Jurkat, Clone E6-1 (cell line): ENCODE measurements around the gene OSTM1. TPM values are rescaled to one million over a fixed set of nuclear protein-coding genes. Genes with fewer than 3 reads are reported as not detected.

Experiments
- DNase-seq: peaks from one replicate; pipeline ENCODE4 v3.0.0-alpha.2; 2011; ENCODE audit warnings: low read depth, low spot score
- H3K4me3 ChIP-seq: 2 replicates; pipeline ENCODE4 v1.5.1; 2011; ENCODE audit warnings: mild to moderate bottlenecking, low read length, control low read depth, moderate library complexity
- polyA plus RNA-seq: library from polyadenylated mRNA; unstranded; fragments of >200 nt; gene quantifications from one replicate; pipeline ENCODE4 v1.2.1, GENCODE V29; 2012; ENCODE audit warnings: missing spikeins; ENCODE audit not compliant: insufficient read length, insufficient read depth

The OSTM1 gene, protein sequence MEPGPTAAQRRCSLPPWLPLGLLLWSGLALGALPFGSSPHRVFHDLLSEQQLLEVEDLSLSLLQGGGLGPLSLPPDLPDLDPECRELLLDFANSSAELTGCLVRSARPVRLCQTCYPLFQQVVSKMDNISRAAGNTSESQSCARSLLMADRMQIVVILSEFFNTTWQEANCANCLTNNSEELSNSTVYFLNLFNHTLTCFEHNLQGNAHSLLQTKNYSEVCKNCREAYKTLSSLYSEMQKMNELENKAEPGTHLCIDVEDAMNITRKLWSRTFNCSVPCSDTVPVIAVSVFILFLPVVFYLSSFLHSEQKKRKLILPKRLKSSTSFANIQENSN
- polyA plus RNA-seq, result 24.9 TPM

DNA sequence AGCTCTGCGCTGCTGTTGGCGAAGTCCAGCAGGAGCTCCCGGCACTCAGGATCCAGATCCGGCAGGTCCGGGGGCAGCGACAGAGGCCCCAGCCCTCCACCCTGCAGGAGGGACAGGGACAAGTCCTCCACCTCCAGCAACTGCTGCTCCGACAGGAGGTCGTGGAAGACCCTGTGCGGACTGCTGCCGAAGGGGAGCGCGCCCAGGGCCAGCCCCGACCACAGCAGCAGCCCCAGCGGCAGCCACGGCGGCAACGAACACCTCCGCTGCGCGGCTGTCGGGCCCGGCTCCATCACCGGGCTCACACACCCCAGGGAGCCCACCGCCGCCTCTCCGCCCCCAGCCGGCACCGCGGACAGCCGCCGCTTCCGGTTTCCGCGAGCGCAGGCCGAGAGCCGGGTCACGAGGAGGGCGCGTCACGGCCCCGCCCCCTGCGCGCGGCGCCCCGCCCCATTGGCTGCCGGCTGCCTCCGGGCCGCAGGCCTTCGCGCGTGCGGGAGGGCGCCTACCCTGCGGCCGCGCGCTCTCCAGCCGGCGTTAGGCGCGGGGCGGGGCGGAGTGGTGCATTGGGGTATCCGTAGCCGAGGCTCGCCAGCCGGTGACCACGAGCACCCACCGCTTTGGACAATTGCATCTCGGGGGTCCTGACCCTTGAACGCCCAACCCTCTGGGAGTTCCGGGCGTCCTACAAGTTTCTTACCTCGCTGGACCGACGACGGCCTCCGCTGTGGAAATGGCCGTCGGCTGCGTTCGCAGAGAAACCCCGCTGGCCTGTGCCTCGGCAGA, at the start of gene OSTM1:
TSS of gene OSTM1 (minus strand) at position 383 of the 786 bp plus-strand sequence. CDS start at position 293, 90 bp downstream.
- peak within 1 kb of the TSS; percentile 64 for H3K4me3 ChIP-seq
- peak; percentile 65 for DNase-seq

- H3K4me3 ChIP-seq, result no peak overlapping the region
- DNase-seq, result no peak
Observed at GRCh38 chr6:108123946-108124345, 49.4 kb upstream of the OSTM1 start.

DNA sequence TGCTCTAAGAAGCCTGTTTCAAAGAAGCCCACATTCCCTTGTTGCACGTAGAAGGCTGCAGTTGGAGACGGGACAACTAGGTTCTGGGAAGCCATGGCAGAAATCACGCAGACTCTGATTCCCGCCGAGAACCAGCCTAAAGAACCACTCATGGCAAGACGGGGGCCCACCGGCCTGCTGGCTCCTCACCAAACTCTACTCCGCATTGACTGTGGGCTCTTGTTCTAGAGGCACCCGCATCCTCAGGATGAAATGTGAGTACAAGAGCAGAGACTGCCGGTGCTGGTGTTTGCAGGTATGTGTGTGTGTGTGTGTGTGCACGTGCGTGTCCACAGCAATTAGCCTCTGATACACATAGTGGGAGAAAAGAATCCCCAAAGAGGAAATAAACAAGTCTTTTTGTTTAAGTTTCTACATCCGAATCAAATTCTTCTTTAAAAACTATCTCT, 49.0 kb upstream of the OSTM1 start:
- no peak for DNase-seq
- H3K4me3 ChIP-seq, result no peak overlapping the region

- no peak for DNase-seq
- no peak overlapping the region for H3K4me3 ChIP-seq
Observed at GRCh38 chr6:108121612-108122011, 47.1 kb upstream of the OSTM1 start.

- no peak for DNase-seq
Observed at GRCh38 chr6:108120311-108120710, 45.8 kb upstream of the OSTM1 start.

GRCh38 chr6:108119769-108120141, 45.2 kb upstream of the OSTM1 start:
- no peak for DNase-seq
- no peak overlapping the region for H3K4me3 ChIP-seq

More at GRCh38 chr6:108120311-108120710, 45.8 kb upstream of the OSTM1 start:
- no peak overlapping the region for H3K4me3 ChIP-seq

GRCh38 chr6:108118810-108119768, 44.5 kb upstream of the OSTM1 start:
- no peak overlapping the region for H3K4me3 ChIP-seq
- no peak for DNase-seq

GRCh38 chr6:108118359-108118724, 43.8 kb upstream of the OSTM1 start:
- DNase-seq, result no peak
- peak overlapping the region; percentile 51 for H3K4me3 ChIP-seq

- H3K4me3 ChIP-seq, result peak overlapping the region; percentile 51
- DNase-seq, result no peak
Observed at GRCh38 chr6:108117427-108118358, 43.2 kb upstream of the OSTM1 start.

DNA sequence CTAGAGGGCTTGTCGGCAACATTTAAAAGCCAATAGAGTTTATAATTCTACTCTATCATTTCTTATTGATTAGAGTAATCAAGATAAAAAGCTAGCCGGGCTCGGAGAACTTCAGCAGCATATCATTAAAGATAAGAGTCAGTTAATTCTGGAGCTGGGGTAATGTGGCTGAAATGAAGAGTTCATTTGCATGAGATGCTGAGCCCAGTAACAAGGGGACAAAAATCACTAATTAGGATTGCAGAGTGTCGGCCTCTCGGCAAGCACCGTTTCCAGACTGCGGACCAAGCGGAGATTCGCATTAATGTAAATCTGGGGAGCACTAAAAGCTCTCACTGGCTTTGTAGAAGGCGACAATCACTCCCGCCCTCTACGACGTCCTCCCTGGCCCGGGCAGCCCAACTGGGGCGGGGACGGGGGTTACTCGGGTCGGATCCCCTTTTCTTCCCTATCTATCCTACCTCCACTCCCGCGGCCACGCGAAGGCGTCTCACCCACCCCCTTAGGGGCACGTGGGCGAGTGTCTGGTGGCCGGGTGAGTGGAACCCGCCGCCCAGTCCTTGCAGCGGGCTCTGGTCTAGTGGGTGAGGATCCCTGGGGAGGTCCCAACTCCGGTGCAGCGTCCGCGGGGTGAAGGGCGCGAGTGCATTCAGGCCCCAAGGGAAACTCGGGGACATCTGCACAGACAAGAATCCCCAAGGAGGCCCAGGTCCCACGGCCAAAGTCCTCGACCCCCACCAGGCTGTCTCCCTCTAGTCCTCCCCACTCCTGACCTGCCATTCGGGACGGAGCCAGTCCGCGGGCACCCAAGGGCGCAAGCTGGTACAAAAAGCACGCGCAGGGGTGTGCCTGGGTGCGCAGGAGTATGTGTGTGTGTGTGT, 42.2 kb upstream of the OSTM1 start:
- no peak overlapping the region for H3K4me3 ChIP-seq

GRCh38 chr6:108115598-108116058, 41.1 kb upstream of the OSTM1 start:
- DNase-seq, result no peak

More for the DNA sequence above, 42.2 kb upstream of the OSTM1 start:
- DNase-seq, result no peak

DNA sequence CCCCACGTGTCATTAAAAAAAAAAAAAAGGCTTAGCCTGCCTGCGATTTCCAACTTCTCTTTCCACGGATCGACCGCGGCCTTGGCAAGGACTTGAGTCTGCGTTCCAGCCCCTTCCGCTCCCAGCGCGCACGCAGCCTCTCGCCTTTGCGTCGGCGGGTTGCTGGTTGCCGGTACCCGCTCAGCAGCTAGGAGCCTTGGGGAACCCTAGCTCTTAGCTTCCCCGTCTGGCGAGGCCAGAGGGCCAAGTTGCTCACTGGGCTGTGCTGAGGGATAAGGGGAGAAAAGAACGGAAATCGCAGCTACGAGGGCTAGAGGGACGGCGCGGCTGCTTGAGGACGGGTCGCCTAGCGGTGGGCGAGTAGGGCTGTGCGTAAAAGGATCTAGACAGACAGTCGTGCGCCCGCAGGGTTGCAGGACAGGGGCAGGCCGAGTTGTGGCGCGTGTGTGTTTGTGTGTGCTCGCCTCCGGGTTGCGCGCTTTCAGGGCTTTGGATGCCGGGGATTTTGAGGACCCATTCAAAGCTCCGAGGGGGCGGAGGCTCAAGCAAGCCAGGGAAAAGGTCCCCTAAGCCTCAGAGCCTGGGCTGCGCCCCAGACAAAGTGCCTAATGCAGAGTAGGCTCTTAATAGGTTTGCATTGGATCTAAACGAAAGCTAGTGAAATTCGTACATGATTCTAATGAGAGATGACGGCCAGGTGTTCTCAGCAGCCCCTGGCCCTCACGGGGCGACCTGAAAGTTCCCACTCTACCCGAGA, 40.5 kb upstream of the OSTM1 start:
- H3K4me3 ChIP-seq, result no peak overlapping the region
- DNase-seq, result no peak

More at GRCh38 chr6:108115598-108116058, 41.1 kb upstream of the OSTM1 start:
- H3K4me3 ChIP-seq, result no peak overlapping the region

DNA sequence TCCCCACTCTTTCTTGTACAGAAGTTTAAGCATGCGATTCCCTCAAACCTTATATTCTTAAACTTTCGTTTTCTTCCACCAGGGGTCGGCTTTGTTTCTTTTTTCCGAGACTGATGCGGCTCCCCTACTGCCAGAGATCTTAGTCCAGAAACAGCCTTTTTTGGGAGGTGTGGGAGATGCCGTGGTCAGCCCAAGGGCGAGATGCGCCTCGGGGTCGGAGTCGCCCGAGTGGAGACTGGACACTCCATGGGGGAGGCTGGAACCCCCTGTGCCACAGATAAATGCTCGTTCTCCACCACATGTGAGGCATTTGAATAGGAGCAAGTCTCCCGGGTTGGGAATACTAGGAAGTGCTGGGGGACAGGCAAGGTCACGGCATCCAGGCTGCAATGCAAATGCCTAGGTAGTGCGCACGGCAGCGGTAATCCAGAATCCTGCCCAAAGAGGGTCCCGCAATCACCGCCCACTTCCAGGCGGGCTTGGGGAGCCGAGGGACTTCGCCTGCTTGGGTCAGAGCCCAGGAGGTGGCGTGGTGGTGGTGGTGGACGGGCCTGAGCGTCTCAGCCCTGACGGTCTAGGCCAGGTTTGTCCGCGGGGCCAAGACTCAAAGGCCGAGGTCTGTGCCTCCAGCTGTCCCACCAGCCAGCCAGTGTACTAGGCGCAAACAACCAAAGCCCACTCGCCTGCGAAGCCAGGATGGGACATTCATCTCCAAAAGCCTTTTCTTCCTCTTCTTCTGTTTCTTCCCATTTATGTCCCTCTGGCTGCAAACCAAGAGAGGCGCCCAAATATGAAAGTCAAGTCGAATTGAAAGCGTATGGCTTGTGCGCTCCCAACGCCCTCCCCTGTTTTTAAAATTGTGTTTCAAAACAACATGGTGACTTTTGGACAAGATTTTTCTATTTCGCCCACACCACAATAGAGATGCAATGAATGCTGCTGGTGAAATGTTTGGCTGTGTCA, 39.3 kb upstream of the OSTM1 start:
- no peak overlapping the region for H3K4me3 ChIP-seq
- peak; percentile 22 for DNase-seq

GRCh38 chr6:108108374-108108773, 33.8 kb upstream of the OSTM1 start:
- no peak for DNase-seq
- no peak overlapping the region for H3K4me3 ChIP-seq

GRCh38 chr6:108107102-108107501, 32.6 kb upstream of the OSTM1 start:
- no peak overlapping the region for H3K4me3 ChIP-seq
- DNase-seq, result no peak
